HG03060 (cell line): Measurements from ENCODE around the gene UFSP2.

Experiments
- ATAC-seq: cut with Tn5 transposase; IDR thresholded peaks from one replicate; pipeline ENCODE4 v1.9.1; 2021; ENCODE audit warnings: low read depth, moderate number of reproducible peaks; ENCODE audit not compliant: unreplicated experiment

The UFSP2 gene

DNA sequence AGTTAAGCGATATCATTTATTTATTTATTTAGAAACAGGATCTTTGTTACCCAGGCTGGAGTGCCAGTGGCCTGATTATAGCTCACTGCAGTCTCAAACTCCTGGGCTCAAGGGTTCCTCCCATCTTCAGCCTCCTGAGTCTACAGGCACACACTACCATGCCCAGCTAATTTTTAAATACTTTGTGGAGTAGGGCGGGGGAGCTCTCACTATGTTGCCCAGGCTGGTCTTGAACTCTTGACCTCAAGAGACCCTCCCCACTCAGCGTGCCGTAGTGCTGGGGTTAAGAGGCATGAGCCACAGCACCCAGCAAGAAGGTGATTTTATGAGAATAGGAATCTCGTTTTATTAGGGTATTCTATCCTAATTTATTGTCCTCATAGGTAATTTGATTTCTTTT, 3.9 kb upstream of the UFSP2 start:
- ATAC-seq: no peak

DNA sequence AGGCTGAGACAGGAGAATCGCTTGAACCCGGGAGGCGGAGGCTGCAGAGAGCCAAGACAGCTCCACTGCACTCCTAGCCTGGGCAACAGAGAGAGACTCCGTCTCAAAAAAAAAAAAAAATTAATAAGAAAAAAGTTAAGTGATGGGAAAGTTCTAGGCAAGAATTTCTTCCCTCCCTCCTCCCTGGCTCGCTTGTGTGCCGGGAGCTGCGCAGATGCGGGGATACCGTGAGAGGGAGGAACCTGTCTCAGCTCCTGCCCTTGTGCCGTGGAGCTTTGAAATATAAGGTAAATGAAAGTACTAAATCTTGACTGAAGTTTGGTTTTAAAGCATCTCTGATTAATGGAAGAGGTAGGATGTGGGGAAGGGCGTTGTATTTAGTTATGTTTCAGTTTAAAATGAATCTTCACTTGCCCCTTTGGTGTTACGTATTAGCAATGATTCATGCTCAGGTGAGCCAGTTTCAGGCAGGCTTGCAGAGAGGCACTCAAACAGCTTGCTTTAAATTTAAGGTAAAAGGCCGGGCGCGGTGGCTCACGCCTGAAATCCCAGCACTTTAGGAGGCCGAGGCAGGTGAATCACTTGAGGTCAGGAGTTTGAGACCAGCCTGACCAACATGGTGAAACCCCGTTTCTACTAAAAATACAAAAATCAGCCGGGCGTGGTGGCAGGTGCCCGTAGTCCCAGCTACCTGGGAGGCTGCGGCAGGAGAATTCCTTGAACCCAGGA, 1.4 kb upstream of the UFSP2 start:
- no peak for ATAC-seq

DNA sequence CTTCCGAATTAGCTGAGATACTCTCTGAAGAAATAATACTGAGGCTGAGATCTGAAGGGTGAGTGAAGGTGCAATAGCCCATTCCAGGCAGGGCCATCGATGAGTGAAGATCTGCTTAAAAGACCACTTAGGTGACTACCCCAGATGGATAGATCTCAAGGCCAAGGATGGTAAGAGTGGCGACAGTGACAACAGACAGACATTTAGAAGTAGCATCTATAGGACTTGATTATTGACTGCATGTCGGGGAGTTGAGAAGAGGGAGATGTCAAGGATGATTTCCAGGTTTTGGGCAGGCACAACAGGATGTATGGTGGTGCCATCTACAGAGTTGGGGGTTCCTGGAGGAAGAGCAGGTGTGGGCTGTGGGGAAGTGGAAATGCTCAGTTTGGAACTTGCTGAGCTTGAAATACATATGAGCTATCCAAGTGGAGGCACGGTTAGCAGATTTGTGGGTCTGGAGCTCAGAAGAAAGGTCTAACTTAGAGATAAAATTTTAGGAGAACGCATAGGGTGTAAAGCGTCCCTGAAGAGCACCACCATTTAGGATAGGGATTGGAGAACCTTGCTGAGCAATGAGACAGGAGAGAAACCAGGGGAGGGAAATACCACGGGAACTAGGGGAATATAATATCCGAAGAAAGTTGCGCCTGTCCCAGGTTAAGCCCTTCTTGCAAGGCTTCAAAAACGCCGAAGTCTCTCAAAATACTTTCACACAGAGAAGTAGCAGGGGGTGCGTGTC, 688 bp downstream of the UFSP2 start:
- no peak for ATAC-seq

DNA sequence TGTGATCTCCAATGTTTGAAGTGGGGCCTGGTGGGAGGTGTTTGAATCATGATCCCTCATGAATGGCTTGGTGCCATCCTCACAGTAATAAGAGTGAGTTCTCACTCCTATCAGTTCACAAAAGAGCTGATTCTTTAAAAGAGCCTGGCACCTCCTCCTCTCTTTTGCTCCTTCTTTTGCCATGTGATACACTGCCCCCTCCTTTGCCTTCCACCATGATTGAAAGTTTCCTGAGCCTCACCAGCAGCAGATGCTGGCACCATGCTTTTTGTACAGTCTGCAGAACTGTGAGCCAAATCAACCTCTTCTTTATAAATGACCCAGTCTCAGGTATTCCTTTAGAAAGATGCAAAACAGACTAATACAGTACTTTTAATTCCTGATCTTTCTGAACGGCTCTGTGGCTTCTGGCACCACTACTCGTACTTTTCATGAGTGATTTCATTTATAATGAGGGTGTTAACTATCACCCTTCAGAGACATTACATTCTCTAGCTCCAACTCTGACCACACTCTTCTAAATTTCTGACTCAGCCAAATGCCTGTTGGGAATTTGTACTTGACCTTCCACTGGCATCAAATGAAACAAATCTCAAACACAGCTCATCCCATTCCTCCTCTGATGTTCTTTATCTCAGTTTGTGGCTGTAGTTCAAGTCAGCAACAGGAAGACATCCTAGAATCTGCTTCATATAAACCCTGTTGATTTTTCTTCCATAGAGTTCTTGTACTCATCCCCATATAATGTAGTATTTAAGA, 4.2 kb downstream of the UFSP2 start:
- no peak for ATAC-seq

DNA sequence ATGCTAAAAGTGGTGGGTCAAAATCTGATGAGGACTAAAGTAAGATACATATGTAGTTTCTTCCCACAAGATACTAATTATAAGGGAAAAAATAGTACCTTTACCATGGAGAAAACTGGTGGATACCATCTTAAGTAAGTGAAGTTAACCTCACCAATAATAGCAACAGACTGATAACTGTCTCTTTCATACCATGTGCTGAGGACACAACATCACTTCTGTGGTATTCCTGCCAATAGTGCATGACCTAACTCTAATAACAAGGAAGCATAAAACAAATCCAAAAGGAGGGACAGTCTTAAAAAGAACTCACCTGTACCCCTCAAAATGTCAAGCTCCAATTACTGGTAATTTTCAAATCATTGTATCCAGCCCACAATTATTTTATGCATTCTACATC, 8.8 kb downstream of the UFSP2 start:
- ATAC-seq: no peak

DNA sequence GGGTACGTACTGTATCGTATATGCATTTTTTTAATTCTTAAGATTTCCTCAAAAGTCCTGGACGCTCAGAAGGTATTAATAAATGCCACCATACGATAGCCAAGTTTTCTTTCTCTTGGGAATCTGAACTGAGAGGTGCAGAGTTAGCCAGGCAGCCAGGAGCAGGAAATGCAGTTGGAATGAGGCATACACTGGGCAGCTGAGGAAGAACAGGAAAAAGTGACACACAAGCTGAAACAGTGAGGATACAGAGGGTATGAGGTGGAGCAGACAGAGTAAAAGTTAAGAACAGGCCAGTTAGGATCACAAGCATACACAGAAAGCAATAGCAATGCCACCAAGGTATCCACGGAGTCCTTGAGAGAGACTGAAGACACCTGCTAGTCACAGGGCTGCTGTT, 13.4 kb downstream of the UFSP2 start:
- ATAC-seq: no peak

DNA sequence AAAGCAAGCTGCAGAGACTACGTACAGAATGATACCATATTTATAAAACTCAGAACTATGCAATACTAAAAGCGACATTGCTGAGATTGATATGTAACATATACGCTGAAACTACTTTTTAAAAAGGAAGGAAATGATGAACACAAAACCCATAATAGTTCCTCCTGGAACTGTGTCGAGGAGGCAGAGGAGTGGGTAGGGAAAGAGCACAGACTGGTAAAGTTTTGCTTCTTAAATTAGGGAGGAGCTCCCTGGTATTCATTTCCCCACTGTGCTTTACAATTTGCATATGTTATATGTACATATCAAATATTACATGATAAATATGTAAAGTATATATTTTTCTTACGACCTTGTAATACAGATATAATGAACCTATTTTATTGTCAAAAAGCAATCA, 13.9 kb downstream of the UFSP2 start:
- ATAC-seq: no peak

DNA sequence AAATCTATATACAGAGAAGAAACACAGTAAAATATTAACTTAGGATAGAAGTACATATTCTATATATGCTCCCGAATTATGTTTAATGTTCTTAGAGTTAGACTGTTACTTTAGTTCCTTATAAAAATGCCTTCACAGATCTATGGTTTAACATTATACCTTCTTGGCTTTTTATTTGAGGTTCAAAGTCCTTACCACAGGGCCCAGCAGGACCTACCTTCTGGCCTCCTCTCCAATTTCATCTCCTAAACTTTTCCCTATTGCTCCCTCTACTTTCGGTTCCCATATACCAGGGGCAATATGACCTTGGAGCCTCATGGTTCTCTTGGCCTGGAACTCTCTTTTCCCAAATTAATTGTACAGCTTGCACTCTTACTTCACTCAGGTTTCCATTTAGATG, 17.3 kb downstream of the UFSP2 start:
- no peak for ATAC-seq

DNA sequence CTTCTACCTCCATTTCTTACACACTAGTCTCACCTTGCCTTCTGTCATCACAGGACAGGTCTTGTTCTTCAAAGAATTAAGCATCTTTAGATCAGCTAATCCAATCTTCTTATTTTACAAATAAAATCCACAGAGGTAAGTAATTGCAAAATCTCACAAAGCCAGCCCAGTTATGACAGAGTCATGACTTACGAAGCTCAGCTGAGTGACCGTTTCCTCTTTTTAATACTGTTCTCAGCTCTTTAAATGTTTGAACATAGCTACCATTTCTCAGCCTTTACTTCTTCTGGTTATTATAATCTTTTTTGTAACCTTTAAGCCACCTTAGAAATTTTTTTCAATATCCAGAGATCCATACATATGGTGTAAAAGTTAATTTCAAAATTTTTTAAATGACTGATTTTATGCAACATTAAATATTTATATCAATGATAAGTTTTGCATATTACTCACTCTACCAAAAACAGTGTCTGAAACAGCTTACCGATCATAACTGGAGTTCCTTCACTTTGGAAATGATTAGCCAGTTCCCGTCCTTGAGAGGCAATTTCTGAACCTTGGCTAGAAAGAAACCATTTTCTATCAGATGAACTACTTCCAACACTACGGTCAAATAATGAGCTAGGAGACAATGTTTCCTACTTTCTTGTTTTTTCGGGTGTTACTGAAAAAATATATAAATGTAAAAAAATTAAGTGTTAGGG, 20.3 kb downstream of the UFSP2 start:
- ATAC-seq: peak; percentile 61

DNA sequence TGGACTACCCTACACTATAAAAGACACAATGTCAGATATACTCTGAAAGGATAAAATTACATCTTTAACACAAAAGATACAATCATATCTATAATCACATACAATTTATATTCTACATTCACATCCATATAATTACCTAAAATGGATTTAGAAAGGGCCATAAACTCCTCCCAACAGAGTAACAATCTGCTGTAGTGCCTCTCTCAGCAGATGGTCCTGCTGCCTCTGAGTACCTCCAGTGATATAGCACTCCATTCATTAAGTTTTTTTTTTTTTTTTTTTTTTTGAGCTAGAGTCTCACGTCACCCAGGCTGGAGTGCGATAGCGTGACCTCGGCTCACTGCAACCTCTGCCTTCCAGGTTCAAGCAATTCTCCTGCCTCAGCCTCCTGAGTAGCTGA, 21.7 kb downstream of the UFSP2 start:
- ATAC-seq: no peak

DNA sequence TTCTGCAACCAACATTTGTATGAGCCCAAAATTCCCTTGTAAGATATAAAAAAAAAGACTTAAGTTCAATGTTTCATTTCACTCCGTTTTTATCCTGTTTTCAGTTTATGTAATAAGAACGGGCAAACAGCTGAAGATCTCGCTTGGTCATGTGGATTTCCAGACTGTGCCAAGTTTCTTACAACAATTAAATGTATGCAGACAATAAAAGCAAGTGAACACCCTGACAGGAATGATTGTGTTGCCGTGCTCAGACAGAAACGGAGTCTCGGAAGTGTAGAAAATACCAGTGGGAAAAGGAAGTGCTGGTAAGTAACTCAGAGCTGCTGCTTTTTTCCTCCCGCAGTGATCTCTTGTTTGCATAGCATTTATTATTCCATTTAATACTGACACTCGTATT, 26.3 kb downstream of the UFSP2 start:
- ATAC-seq: no peak

DNA sequence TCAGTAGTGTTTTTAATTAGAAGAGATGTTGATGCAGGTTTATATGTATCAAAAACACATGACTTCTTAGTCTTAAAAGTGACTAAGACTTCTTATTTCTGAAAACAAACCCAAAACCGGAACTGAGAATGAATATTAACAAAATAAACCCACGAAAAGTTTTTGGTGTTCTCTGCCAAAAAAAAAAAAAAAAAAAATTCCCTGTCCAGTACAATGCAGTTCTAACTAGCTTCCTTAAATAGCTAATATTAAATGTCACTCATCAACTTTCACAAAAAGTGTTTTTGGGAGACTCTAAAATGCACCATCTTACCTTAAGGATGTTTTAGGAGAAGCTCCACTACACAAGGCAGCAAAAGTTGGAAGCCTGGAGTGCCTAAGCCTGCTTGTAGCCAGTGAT, 27.1 kb downstream of the UFSP2 start:
- ATAC-seq: no peak

DNA sequence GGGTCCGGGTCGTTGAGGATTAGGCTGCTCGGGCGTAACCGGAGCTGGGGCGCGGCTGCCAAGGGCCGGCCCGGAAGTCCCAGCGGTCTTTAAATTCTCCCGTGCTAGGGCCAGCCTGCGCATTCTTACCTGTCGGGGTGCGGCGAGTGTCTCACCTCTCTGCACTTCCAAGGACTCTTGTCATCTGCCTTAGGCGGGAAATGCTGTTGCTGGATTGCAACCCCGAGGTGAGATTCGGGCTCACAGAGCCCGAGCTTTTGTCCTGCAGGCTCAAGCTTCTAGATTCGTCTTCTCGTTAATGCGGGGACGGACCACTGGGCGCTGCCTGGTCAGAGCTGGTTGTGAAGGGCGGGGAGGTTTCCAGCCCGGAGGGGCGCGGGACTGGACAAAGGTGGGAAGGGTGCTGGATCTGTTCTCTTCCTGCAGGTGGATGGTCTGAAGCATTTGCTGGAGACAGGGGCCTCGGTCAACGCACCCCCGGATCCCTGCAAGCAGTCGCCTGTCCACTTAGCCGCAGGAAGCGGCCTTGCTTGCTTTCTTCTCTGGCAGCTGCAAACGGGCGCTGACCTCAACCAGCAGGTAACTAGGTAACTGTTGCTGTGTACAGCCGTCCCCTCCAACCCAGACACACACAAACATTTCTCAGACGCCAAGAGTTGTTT, 28.9 kb downstream of the UFSP2 start, which contains the start of gene ANKRD37:
ANKRD37 (plus strand) TSS at position 118 of the 662 bp plus-strand sequence; CDS start at position 201, 83 bp downstream.
- ATAC-seq: peak; percentile 34

DNA sequence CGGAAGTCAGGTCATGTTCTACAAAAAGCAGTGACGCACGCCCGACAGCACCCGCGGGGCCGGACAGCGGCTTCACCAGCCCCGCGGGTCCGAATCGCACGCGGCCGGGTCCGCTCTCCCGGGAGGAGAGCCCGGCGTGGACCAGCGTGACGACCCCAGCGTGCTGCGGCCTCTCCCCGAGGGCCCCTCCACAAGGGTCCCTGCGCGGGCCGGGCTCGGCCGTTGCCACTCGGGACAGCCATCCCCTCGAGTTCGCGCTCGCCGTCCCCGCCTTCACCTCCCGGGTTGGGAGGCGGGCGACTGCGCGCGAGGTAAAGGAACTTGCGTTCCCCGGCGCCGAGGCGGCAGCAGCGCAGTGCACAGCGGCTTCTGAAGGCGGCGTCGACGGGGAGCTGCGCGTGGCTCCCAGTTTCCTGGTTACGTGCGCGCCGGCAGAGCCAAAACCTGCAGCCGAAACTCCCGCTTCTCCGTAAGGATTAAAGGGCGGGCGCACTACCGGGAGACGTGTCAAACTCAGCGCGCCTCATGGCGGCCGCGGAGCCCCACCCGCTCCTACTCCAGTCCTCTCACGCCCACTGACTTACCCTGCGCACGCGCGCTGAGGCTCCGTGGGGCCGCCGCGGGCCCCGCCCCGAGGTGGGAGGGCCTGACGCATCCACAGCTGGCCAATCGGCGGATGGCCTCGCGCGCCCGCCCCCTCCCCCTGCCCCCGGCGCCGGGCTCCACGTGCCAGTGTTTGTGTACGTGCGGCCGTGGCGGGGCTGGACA, 29.6 kb downstream of the UFSP2 start:
- peak; percentile 47 for ATAC-seq

DNA sequence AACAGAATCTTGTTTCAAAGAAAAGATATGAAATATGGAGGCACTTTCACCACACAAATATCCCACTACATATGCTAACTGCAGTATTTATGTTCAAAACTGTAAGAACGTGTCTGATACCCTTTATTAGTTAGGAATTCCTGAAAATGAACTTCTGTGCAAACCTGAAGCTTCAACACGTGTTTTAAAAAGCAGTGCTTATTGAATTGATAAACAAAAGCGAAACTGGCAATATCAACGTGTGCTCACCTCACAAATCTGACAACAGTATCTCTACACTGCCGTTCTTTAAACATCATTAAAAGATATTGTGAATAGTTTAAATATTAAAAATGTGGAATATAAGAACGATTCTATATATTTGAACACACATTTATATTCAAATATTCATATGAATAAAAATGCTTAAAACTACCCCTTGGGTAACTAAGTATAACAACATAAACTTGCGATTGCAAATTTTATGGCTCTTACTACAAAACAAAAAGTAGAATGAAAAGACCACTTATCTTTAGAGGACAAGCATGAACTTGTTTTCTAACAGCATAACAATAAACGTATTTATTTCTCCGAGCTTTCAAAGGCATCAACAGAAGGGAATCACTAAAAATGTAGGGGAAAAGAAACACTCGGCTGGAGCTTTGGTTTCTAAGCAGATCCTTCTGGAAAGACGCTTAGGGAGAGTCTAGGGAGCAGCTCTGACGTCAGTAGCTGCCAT, 30.4 kb downstream of the UFSP2 start, which contains the start of gene LRP2BP:
LRP2BP (minus strand) TSS at position 687 of the 718 bp plus-strand sequence. CDS start 17,738 bp downstream, outside the sequence.
- ATAC-seq: no peak

DNA sequence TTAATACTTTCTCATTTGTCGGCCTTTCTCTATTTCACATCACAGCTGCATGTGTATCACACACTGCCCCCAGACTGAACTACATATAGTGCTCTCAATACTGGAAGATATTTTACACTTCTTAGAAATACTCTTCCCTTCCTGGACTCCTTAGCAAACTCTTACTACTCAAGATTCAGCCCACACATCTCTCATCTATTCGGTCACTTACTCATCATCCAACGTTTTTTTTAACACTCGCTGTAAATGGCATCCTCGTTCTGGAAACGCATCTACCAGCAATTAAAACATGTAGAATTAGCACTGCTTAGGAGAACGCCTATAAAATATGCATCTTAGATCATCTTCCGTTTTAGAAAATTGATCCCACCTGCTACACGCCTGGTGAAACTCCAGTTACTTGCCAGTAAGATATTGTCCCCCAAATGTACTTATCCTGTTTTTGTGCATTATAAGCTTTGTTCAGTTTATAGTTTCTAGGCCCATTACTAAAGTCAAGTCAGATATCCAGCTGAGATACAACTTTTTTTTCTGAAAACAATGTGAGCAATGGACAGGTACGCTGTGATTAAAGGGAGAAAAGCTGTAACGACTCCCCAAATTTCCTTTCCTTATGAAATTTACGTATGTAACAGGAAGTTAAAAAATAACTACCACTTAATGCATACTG, 31.1 kb downstream of the UFSP2 start:
- ATAC-seq: no peak

DNA sequence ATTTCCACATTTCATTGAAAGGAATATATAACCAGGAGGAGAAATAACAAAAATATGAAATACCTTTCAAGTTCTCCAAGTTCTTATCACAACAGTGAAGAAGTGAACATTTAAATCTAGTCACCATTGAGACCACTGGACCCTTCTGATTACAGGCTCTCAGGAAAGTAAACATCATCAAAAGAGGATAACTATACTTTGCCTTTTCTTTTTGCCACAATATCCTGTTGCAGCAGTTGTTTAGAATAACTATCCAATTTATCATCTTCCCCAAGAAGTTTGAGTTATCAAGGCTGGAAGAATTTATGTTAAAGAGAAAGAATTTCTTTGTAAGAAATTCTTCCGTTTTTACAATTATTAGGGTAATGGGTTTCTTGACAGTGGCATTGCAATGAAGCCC, 33.6 kb downstream of the UFSP2 start:
- no peak for ATAC-seq

DNA sequence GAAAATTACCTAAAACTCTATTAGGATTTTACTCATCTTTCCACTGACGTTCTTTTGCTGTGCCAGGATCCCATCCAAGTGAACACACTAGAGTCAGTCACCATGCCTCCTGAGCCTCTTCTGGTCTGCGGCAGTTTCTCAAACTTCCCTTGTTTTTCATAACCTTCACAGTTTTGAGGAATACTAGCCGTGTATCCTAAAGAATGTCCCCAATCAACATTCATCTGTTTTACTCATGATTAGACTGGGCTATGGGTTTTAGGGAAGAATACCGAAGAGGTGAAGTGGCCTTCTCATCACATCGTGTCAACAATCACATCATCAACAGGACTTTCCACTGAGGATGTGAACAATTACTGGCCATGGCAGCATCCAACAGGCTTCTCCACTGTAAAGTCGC, 34.8 kb downstream of the UFSP2 start:
- ATAC-seq: no peak
